Gastroesophageal sphincter (tissue), 4 donors: ENCODE data around the gene ADGRG6. TPM values are rescaled to one million over a fixed set of nuclear protein-coding genes. Genes with fewer than 3 reads are reported as not detected.

Experiments used
- ATAC-seq: fragments of 150-250 bp; one replicate; pipeline ENCODE4 v1.9.1; 2016; ENCODE audit warnings: mild to moderate bottlenecking, moderate library complexity
- H3K27ac ChIP-seq, 4 donors: fragments of 200-600 bp; sonication (generic) in 3 of 4; 1 replicate in 3 of 4; 2 replicates in 1 of 4; pipeline ENCODE4 v1.5.1; 2016 to 2019
- H3K27me3 ChIP-seq: fragments of 200-600 bp; sonication (generic); one replicate; pipeline ENCODE4 v1.5.1; 2019
- H3K36me3 ChIP-seq, 2 donors: fragments of 200-600 bp; sonication (generic); one replicate each; pipeline ENCODE4 v1.5.1; 2019; ENCODE audit warnings: control low read depth in 1 of 2
- H3K4me1 ChIP-seq, 3 donors: fragments of 200-600 bp; sonication (generic); 1 replicate in 2 of 3; 2 replicates in 1 of 3; pipeline ENCODE4 v1.5.1; 2016 to 2019; ENCODE audit warnings: control low read depth in 2 of 3
- H3K4me3 ChIP-seq, 2 donors: fragments of 200-600 bp; sonication (generic); one replicate each; pipeline ENCODE4 v1.5.1; 2019; ENCODE audit warnings: mild to moderate bottlenecking in 1 of 2, moderate library complexity in 1 of 2
- H3K9me3 ChIP-seq, 3 donors: fragments of 200-600 bp; sonication (generic); one replicate each; pipeline ENCODE4 v1.5.1; 2017 to 2019; ENCODE audit warnings: control low read depth in 2 of 3
- CTCF ChIP-seq, 4 experiments: fragments of 200-600 bp in 2 of 4; fragments of 450-650 bp in 2 of 4; sonication (generic) in 1 of 4; IDR thresholded peaks; one replicate each; pipeline ENCODE4 v1.5.1; 2017 to 2019; ENCODE audit warnings: antibody characterized with exemption in 4 of 4, mild to moderate bottlenecking in 2 of 4, moderate library complexity in 2 of 4
- EP300 ChIP-seq: sonication (generic); formaldehyde crosslinking; IDR thresholded peaks from one replicate; pipeline ENCODE4 v1.6.1; 2017; ENCODE audit warnings: antibody characterized with exemption, mild to moderate bottlenecking
- POLR2A ChIP-seq, 2 donors: fragments of 450-650 bp; IDR thresholded peaks; one replicate each; pipeline ENCODE4 v1.6.1; 2017; ENCODE audit warnings: antibody characterized with exemption in 2 of 2, mild to moderate bottlenecking in 2 of 2, moderate library complexity in 1 of 2
- POLR2AphosphoS5 ChIP-seq: sonication (generic); formaldehyde crosslinking; IDR thresholded peaks from one replicate; pipeline ENCODE4 v1.6.1; 2017; ENCODE audit warnings: antibody characterized with exemption
- WGBS, 2 donors: methylation state at CpG; one replicate each; pipeline ENCODE4 v1.1.5; 2018; ENCODE audit warnings: low coverage in 1 of 2; 5-methylcytosine and 5-hydroxymethylcytosine counted together
- total RNA-seq, 4 donors: library from RNA; depleted of rRNA; stranded (reverse); fragments of >200 nt; gene quantifications; one replicate each; pipeline ENCODE4 v1.1.0, GENCODE V29; 2016

Gene ADGRG6
- total RNA-seq, 4 donors from 2014 or later, result 8.3 to 14.4 (median 11.4) TPM

DNA sequence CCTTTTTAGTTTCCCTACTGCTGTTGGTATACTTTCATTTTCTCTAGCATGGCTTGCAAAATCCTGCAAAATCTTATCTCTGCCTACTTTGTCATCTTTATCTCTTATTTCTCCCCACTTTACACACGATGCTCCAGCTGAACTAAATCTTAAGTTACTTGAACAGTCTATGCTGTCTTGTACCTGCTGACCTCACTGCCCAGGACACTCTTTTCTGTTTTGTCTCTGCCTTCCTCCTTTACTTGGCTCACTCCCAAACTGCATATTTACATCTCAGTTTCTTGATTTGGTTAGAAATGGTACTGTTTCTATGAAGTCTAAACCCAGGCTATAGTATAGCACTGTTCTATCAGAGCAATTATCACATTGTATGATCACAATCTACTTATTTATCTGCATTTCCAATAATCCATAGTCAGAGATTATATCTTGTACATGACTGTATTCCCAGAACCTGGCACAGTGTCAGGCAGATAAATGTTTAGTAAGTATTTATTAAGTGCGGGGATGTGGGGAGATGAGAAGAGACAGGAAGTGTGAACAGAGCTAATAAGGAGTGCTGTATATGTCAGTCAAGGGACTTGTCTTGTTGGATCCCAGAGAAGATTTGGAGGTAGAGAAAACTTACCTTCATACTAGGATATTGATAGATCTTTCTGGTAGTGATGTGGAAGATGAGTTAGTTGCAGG lies 57.6 kb downstream of the ADGRG6 start:
- ATAC-seq, result no peak
- Histone ChIP-seq H3K4me1 (no peaks in the 10 kb centered on the region), H3K4me3 (no peak overlapping the region), H3K27ac (no peak overlapping the region), H3K27me3 (peaks cover 4% of the 10 kb centered on the region), H3K36me3 (no peaks in the 10 kb centered on the region), H3K9me3 (no peaks in the 10 kb centered on the region)
- 35 to 67% methylated on average over 1 to 2 of the region's 2 CpGs for WGBS, 2 donors
- TF ChIP-seq POLR2A (IDR thresholded peaks at IDR 0.05) (no peak), EP300 (no peak), CTCF (IDR thresholded peaks at IDR 0.05) (no peak), POLR2AphosphoS5 (no peak)

DNA sequence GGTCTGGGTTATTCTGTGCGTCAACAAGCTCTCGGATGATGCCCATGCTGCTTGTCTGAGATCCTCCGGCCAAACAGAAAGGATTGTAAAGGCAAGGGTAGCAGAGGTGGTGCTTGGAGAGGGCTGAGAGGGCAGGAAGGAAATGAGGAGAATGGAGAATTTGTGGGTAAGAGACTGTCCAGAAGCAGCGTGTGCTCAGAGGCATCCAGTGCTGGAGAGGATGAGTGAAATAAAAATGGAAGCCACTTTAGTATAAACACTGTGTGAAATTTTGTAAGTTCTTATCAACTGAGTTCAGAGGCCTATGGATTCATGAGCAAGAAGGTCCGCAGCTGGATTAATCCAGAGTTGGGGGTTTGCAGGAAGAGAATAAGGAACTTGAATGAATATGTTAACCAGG lies 59.5 kb downstream of the ADGRG6 start:
- Histone ChIP-seq H3K27ac (no peak overlapping the region), H3K36me3 (no peaks in the 10 kb centered on the region), H3K4me3 (no peak overlapping the region), H3K4me1 (no peaks in the 10 kb centered on the region), H3K27me3 (peaks cover 4% of the 10 kb centered on the region), H3K9me3 (no peaks in the 10 kb centered on the region)
- ATAC-seq, result no peak
- 79 to 86% methylated on average over 4 to 5 of the region's 5 CpGs for WGBS, 2 donors
- no peak for TF ChIP-seq EP300
- TF ChIP-seq POLR2A (IDR thresholded peaks at IDR 0.05), result no peak
- TF ChIP-seq POLR2AphosphoS5, result no peak
- no peak for TF ChIP-seq CTCF (IDR thresholded peaks at IDR 0.05)

GRCh38 chr6:142361779-142362750 lies 60.3 kb downstream of the ADGRG6 start:
- Histone ChIP-seq H3K4me1 (no peaks in the 10 kb centered on the region), H3K9me3 (no peaks in the 10 kb centered on the region), H3K27me3 (peaks cover 4% of the 10 kb centered on the region), H3K27ac (no peak overlapping the region), H3K4me3 (no peak overlapping the region), H3K36me3 (no peaks in the 10 kb centered on the region)
- no peak for TF ChIP-seq POLR2A (IDR thresholded peaks at IDR 0.05)
- no peak for TF ChIP-seq EP300
- TF ChIP-seq CTCF (IDR thresholded peaks at IDR 0.05), result no peak
- TF ChIP-seq POLR2AphosphoS5, result no peak
- no peak for ATAC-seq
- WGBS, 2 donors, result 56 to 58% methylated on average over 6 to 8 of the region's 8 CpGs

GRCh38 chr6:142367061-142367460 lies 65.3 kb downstream of the ADGRG6 start:
- H3K4me1 ChIP-seq, result no peaks in the 10 kb centered on the region
- H3K9me3 ChIP-seq, result no peaks in the 10 kb centered on the region
- TF ChIP-seq POLR2A (IDR thresholded peaks at IDR 0.05), result no peak
- no peak for TF ChIP-seq POLR2AphosphoS5
- no peak for TF ChIP-seq CTCF (IDR thresholded peaks at IDR 0.05)
- no peak for TF ChIP-seq EP300
- 77 to 78% methylated on average over 3 of the region's 3 CpGs for WGBS, 2 donors
- H3K27me3 ChIP-seq, result no peaks in the 10 kb centered on the region
- no peak overlapping the region for H3K4me3 ChIP-seq
- no peaks in the 10 kb centered on the region for H3K36me3 ChIP-seq
- ATAC-seq, result no peak
- H3K27ac ChIP-seq, result no peak overlapping the region
